HepG2 (cell line): Measurements from ENCODE around the gene TMEM120A. TPM values are rescaled to one million over a fixed set of nuclear protein-coding genes. Genes with fewer than 3 reads are reported as not detected.

Source experiments
- ATAC-seq: fragments of 200-7000 bp; cut with Tn5 transposase; 3 replicates; pipeline ENCODE4 v1.9.1; 2020; ENCODE audit warnings: mild to moderate bottlenecking, moderate library complexity
- Bru-seq: library from RNA; stranded (reverse); fragments of 400-500 nt; gene quantifications from one replicate; lab custom pipeline; 2021; lab: Mats Ljungman, UMichigan
- BruChase-seq, 2 experiments: library from RNA; stranded (reverse); fragments of 400-500 nt; gene quantifications; one replicate each; lab custom pipeline; 2021; lab: Mats Ljungman, UMichigan
- BruUV-seq: library from RNA; stranded (reverse); fragments of 400-500 nt; replicated peaks from 2 replicates; lab custom pipeline; 2021; lab: Mats Ljungman, UMichigan
- CTCF ChIA-PET: fragments of 300-600 bp; formaldehyde crosslinking; extraction: SDS; loops from one replicate; lab custom pipeline; 2021; ENCODE audit warnings: low total read pairs, inconsistent platforms, low intra/inter-chr PET ratio; lab: Yijun Ruan, JAX
- POLR2A ChIA-PET: fragments of 350-600 bp; sonication (Branson Sonifier 250); formaldehyde crosslinking; loops from one replicate; lab custom pipeline; 2020; ENCODE audit warnings: antibody characterized with exemption, inconsistent platforms; lab: Yijun Ruan, JAX
- DNase-seq: peaks from one replicate; pipeline ENCODE4 v3.0.0-alpha.2; 2015; ENCODE audit warnings: low spot score
- FAIRE-seq: peaks from 3 replicates; lab custom pipeline; 2011; peaks lifted over from hg19 to GRCh38; lab: Jason Lieb, UNC
- H2AFZ ChIP-seq: one replicate; pipeline ENCODE4 v1.6.1; 2011; ENCODE audit warnings: low read length, inconsistent platforms
- H3K27ac ChIP-seq: fragments of 300-600 bp; 3 replicates; pipeline ENCODE4 v1.8.0; 2011; ENCODE audit warnings: mixed run types, mild to moderate bottlenecking, mixed read lengths, low read length, inconsistent platforms; ENCODE audit not compliant: insufficient read depth; ENCODE audit errors: extremely low read length
- H3K27me3 ChIP-seq, 2 experiments: fragments of 200-600 bp in 1 of 2; 2 replicates in 1 of 2; 3 replicates in 1 of 2; pipeline versions ENCODE4 v1.6.0 to v1.8.0; 2011; ENCODE audit warnings: low read length in 2 of 2, mild to moderate bottlenecking in 2 of 2, moderate library complexity in 2 of 2, inconsistent platforms in 1 of 2; ENCODE audit not compliant: insufficient read depth in 2 of 2, control insufficient read depth in 1 of 2
- H3K36me3 ChIP-seq, 2 experiments: fragments of 200-600 bp in 1 of 2; replicated peaks in 1 of 2; 2 replicates in 1 of 2; 3 replicates in 1 of 2; pipeline versions ENCODE4 v1.5.1 to v1.8.0; 2011; ENCODE audit warnings: low read length in 2 of 2, inconsistent platforms in 1 of 2; ENCODE audit not compliant: insufficient read depth in 2 of 2, control insufficient read depth in 1 of 2
- H3K4me1 ChIP-seq: 2 replicates; pipeline ENCODE4 v1.5.1; 2012; ENCODE audit warnings: low read length, inconsistent platforms; ENCODE audit not compliant: insufficient read depth
- H3K4me2 ChIP-seq: 2 replicates; pipeline ENCODE4 v1.6.0; 2011; ENCODE audit warnings: low read depth, low read length, inconsistent platforms
- H3K4me3 ChIP-seq, 3 experiments: fragments of 200-600 bp in 1 of 3; sonication (generic), shearing (Covaris generic) in 1 of 3; replicated peaks in 1 of 3; 2 replicates each; pipeline ENCODE4 v1.5.1; 2011 to 2016; ENCODE audit warnings: low read length in 3 of 3, inconsistent platforms in 2 of 3, low read depth in 2 of 3, mild to moderate bottlenecking in 2 of 3, control low read depth in 1 of 3, mixed read lengths in 1 of 3; ENCODE audit not compliant: insufficient read depth in 1 of 3
- H3K79me2 ChIP-seq: one replicate; pipeline ENCODE4 v1.6.1; 2011; ENCODE audit warnings: low read length, inconsistent platforms; ENCODE audit not compliant: insufficient read depth
- H3K9ac ChIP-seq: 2 replicates; pipeline ENCODE4 v1.6.0; 2011; ENCODE audit warnings: mild to moderate bottlenecking, low read depth, low read length, inconsistent platforms; ENCODE audit not compliant: insufficient read depth
- H3K9me3 ChIP-seq: 2 replicates; pipeline ENCODE4 v1.5.1; 2012; ENCODE audit warnings: mild to moderate bottlenecking, low read length
- H4K20me1 ChIP-seq: 2 replicates; pipeline ENCODE4 v1.6.0; 2011; ENCODE audit warnings: inconsistent platforms, mild to moderate bottlenecking, low read length, moderate library complexity; ENCODE audit not compliant: insufficient read depth
- ELF3 ChIP-seq: IDR thresholded peaks from 2 replicates; pipeline ENCODE4 v1.6.1; 2016; ENCODE audit warnings: missing genetic modification reagents, missing compliant biosample characterization
- FOXO4 ChIP-seq: sonication (generic); formaldehyde crosslinking; conservative IDR thresholded peaks from 2 replicates; pipeline ENCODE4 v1.8.1; 2023; ENCODE audit warnings: missing genetic modification reagents
- MAFF ChIP-seq: IDR thresholded peaks from 2 replicates; pipeline ENCODE4 v1.6.1; 2011; ENCODE audit warnings: low read depth, low read length, improper control_type of control experiment
- MYC ChIP-seq: sonication (generic); formaldehyde crosslinking; IDR thresholded peaks from 2 replicates; pipeline ENCODE4 v1.9.0; 2021; ENCODE audit warnings: missing genetic modification reagents, borderline replicate concordance
- NR2F6 ChIP-seq, 2 experiments: IDR thresholded peaks; 2 replicates each; pipeline ENCODE4 v1.6.1; 2016; ENCODE audit warnings: antibody characterized with exemption in 1 of 2, mild to moderate bottlenecking in 1 of 2
- RARA ChIP-seq: IDR thresholded peaks from 2 replicates; pipeline ENCODE4 v1.6.1; 2016; ENCODE audit warnings: missing genetic modification reagents, missing compliant biosample characterization
- TAF15 ChIP-seq: fragments of 200-400 bp; formaldehyde crosslinking; IDR thresholded peaks from one replicate; pipeline ENCODE4 v1.6.1; 2018; ENCODE audit warnings: mild to moderate bottlenecking, low read depth, low read length; ENCODE audit not compliant: poor library complexity, severe bottlenecking
- YEATS2 ChIP-seq: sonication (generic); formaldehyde crosslinking; IDR thresholded peaks from 2 replicates; pipeline ENCODE4 v1.4.0; 2020; ENCODE audit warnings: missing genetic modification reagents, borderline replicate concordance
- ZNF619 ChIP-seq: sonication (generic); formaldehyde crosslinking; IDR thresholded peaks from 2 replicates; pipeline ENCODE4 v1.4.0; 2020; ENCODE audit warnings: mild to moderate bottlenecking, missing genetic modification reagents
- ZNF891 ChIP-seq: sonication (generic); formaldehyde crosslinking; IDR thresholded peaks from 2 replicates; pipeline ENCODE4 v1.5.0; 2020; ENCODE audit warnings: mild to moderate bottlenecking, missing genetic modification reagents
- WGBS: methylation state at CpG from one replicate; pipeline ENCODE4 v1.1.6; 2017; ENCODE audit warnings: low lambda C conversion rate; 5-methylcytosine and 5-hydroxymethylcytosine counted together
- in situ Hi-C: cut with HindIII; loops from 2 replicates; pipeline ENCODE4 v1.10.0; 2017; ENCODE audit warnings: low pct_unique_long_range_greater_than_20kb; ENCODE audit not compliant: extremely low pct_ligation_motif_present
- intact Hi-C: fragments of 100-400 bp; cut with micrococcal nuclease; formaldehyde crosslinking; loops from one replicate; pipeline ENCODE4 v1.10.0; 2022; ENCODE audit not compliant: unreplicated experiment
- long read RNA-seq, 2 experiments: library from RNA in 1 of 2; library from polyadenylated mRNA in 1 of 2; stranded (forward) in 1 of 2; unstranded in 1 of 2; transcript quantifications; one replicate each; pipeline ENCODE4 v2.0.0, GENCODE V29; 2019 to 2022
- polyA minus RNA-seq, 3 experiments: library from RNA; depleted of rRNA, polyadenylated mRNA; stranded (reverse); fragments of >200 nt; gene quantifications; 2 replicates each; pipeline ENCODE4 v1.2.3, GENCODE V29; 2011; ENCODE audit warnings: low replicate concordance in 1 of 3
- polyA plus RNA-seq, 8 experiments: library from polyadenylated mRNA; depleted of rRNA in 3 of 8; stranded (reverse) in 7 of 8; unstranded in 1 of 8; fragments of >200 nt; fragmentation: Illumina TruSeq in 4 of 8; extraction: Trizol in 4 of 8; gene quantifications; 2 replicates each; pipeline versions ENCODE4 v1.2.1 to v1.2.3, GENCODE V29; 2011 to 2016; ENCODE audit warnings: low read depth in 4 of 8, missing spikeins in 1 of 8, mixed read lengths in 1 of 8; ENCODE audit not compliant: insufficient read depth in 1 of 8
- total RNA-seq, 5 experiments: library from RNA; depleted of rRNA; stranded (reverse); fragments of >200 nt; fragmentation: Illumina TruSeq; extraction: Trizol; gene quantifications; 2 replicates each; pipeline ENCODE4 v1.2.3, GENCODE V29; 2016; ENCODE audit warnings: low read depth in 1 of 5
- TF ChIP-seq, protein P1 (sequence below): sonication (generic); formaldehyde crosslinking; IDR thresholded peaks from 2 replicates; pipeline ENCODE4 v1.4.0; 2020; ENCODE audit warnings: missing genetic modification reagents
- TF ChIP-seq, protein P2 (sequence below): sonication (generic); formaldehyde crosslinking; IDR thresholded peaks from 2 replicates; pipeline ENCODE4 v1.8.0; 2022; ENCODE audit warnings: missing genetic modification reagents, mild to moderate bottlenecking, inconsistent platforms, borderline replicate concordance
- TF ChIP-seq, protein P3 (sequence below): IDR thresholded peaks from 2 replicates; pipeline ENCODE4 v1.6.1; 2012; ENCODE audit warnings: inconsistent platforms

TMEM120A gene
- total RNA-seq (2016; rRNA removed; fragmentation: Illumina TruSeq; extraction: Trizol) (22.9 and 40.3 TPM in 2 replicates), polyA plus RNA-seq (2011; rRNA removed) (102 and 116 TPM in 2 replicates), polyA minus RNA-seq (2011; rRNA and poly(A)+ RNA removed; ENCODE audit: low replicate concordance) (97.0 and 238 TPM in 2 replicates), Bru-seq, nascent RNA (percentile 59 among the genes with signal in this experiment), BruChase-seq, experiment 1, labeled RNA remaining after a 6-hour chase (percentile 79 among the genes with signal in this experiment), BruChase-seq, experiment 2, labeled RNA remaining after a 2-hour chase (percentile 70 among the genes with signal in this experiment)
- total RNA-seq (2016; cell fraction: cytosol; rRNA removed; fragmentation: Illumina TruSeq; extraction: Trizol; ENCODE audit: low read depth), result 31.6 and 36.7 TPM in 2 replicates
- total RNA-seq (2016; cell fraction: insoluble cytoplasmic fraction; rRNA removed; fragmentation: Illumina TruSeq; extraction: Trizol), result 26.0 and 40.4 TPM in 2 replicates
- total RNA-seq (2016; cell fraction: membrane; rRNA removed; fragmentation: Illumina TruSeq; extraction: Trizol), result 34.6 and 34.8 TPM in 2 replicates
- 31.7 and 39.9 TPM in 2 replicates for total RNA-seq (2016; cell fraction: nucleus; rRNA removed; fragmentation: Illumina TruSeq; extraction: Trizol)
- 81.9 and 91.9 TPM in 2 replicates for polyA plus RNA-seq (2011; cell fraction: cytosol; rRNA removed)
- 76.1 and 77.6 TPM in 2 replicates for polyA plus RNA-seq (2011; cell fraction: nucleus; rRNA removed)
- polyA plus RNA-seq (2012), result 41.2 and 57.5 TPM in 2 replicates
- polyA plus RNA-seq (2016; cell fraction: cytosol; fragmentation: Illumina TruSeq; extraction: Trizol; ENCODE audit: low read depth), result 78.5 and 88.6 TPM in 2 replicates
- polyA plus RNA-seq (2016; cell fraction: insoluble cytoplasmic fraction; fragmentation: Illumina TruSeq; extraction: Trizol; ENCODE audit: low read depth), result 64.8 and 69.3 TPM in 2 replicates
- polyA plus RNA-seq (2016; cell fraction: membrane; fragmentation: Illumina TruSeq; extraction: Trizol; ENCODE audit: low read depth), result 81.3 and 84.7 TPM in 2 replicates
- 144 and 149 TPM in 2 replicates for polyA plus RNA-seq (2016; cell fraction: nucleus; fragmentation: Illumina TruSeq; extraction: Trizol; ENCODE audit: insufficient read depth, low read depth)
- polyA minus RNA-seq (2011; cell fraction: cytosol; rRNA and poly(A)+ RNA removed), result 32.4 and 39.8 TPM in 2 replicates
- 15.5 and 22.4 TPM in 2 replicates for polyA minus RNA-seq (2011; cell fraction: nucleus; rRNA and poly(A)+ RNA removed)
- long read RNA-seq, experiment 1, transcript TMEM120A-204 (11 exons, 1,352 nt), result minor isoform, 5 of 106 reads
- long read RNA-seq, experiment 1, transcript TMEM120A-214 (12 exons, 1,456 nt), result major isoform, 55 of 106 reads
- long read RNA-seq, experiment 1, transcript TMEM120A-203 (12 exons, 1,161 nt), result minor isoform, 9 of 106 reads
- long read RNA-seq, experiment 1, partial matches to known transcripts, result 14 of 106 reads
- long read RNA-seq, experiment 1, other reads (novel, unspliced or antisense), result 23 of 106 reads
- long read RNA-seq, experiment 2, transcript TMEM120A-210 (2 exons, 610 nt), result minor isoform, 7 of 147 reads
- long read RNA-seq, experiment 2, transcript TMEM120A-203 (12 exons, 1,161 nt), result minor isoform, 5 of 147 reads
- long read RNA-seq, experiment 2, transcript TMEM120A-214 (12 exons, 1,456 nt), result major isoform, 83 of 147 reads
- long read RNA-seq, experiment 2, partial matches to known transcripts, result 16 of 147 reads
- long read RNA-seq, experiment 2, other reads (novel, unspliced or antisense), result 29 of 147 reads

DNA sequence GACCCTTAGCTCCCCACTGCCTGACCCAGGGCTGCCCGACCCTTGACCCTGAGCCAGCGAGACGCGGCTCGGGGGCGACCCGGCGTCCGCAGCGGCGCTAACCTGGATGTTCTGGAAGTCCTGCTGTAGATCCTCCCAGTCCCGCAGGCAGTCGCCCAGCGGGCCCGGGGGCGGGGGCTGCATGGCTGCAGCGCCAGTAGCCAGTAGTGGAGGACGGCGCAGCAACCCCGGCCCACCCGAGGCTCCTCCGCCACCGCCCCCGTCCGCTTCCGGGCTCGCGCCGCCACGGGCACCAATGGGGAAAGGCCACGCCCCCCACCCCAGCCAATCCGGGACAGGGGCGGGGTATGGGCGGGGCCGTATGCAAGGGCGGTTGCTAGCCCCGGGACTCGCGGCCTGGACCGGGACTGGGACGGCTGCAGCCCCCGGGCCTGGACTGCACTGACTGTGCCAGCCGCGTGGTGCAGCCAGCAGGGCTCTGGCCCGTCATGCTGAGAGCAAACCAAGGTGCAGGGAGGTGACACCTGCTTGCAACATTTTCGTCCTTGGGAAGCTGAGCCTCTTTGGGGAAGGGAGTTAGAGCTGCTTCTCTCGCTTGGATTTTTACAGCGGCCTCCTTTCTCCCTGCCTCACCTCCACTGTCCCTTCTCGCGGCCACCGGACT is at the start of gene TMEM120A:
Gene TMEM120A (minus strand): TSS at position 208 of the 664 bp plus-strand sequence. CDS start 25 bp downstream, at position 183.
- POLR2A ChIA-PET, result interaction anchor here (0.8 to 2.9 kb wide), 8 partner anchors 10 to 88 kb away, joined by 3 to 26 read pairs (median 6); partner anchors contain the start of genes MDH2, POR and STYXL1
- CTCF ChIA-PET, result no interaction called here
- no peak for TF ChIP-seq ZNF619 (CRISPR knock-in tag)
- TF ChIP-seq NR2F6 (IDR thresholded peaks at IDR 0.05), result peak; percentile 42; the same call in 1 of the 2 replicates
- TF ChIP-seq NR2F6 (CRISPR knock-in tag; IDR thresholded peaks at IDR 0.05), result no peak; the same call in 1 of the 2 replicates
- TF ChIP-seq, protein P1, sequence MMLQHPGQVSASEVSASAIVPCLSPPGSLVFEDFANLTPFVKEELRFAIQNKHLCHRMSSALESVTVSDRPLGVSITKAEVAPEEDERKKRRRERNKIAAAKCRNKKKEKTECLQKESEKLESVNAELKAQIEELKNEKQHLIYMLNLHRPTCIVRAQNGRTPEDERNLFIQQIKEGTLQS, result no peak
- TF ChIP-seq, protein P2, sequence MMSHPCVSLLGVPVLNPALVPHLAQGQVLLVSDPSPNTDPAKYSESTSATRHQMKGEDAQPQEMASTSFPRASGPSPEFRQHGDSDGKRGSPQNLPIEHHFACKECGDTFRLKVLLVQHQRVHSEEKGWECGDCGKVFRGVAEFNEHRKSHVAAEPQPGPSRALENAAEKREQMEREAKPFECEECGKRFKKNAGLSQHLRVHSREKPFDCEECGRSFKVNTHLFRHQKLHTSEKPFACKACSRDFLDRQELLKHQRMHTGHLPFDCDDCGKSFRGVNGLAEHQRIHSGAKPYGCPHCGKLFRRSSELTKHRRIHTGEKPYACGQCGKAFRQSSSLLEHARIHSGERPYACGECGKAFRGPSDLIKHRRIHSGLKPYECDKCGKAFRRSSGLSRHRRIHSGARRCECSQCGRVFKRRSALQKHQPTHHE (CRISPR knock-in tag), result peak; percentile 87; the same call in 1 of the 2 replicates
- peak; percentile 92 for TF ChIP-seq MYC (CRISPR knock-in tag)
- peak; percentile 75; the same call in 1 of the 2 replicates for TF ChIP-seq ZNF891 (CRISPR knock-in tag)
- no peak for TF ChIP-seq FOXO4 (CRISPR knock-in tag)
- TF ChIP-seq ELF3 (CRISPR knock-in tag), result 0 out of 2 replicates have a peak, but pooled peaks have one; percentile 20
- no peak for TF ChIP-seq YEATS2
- TF ChIP-seq MAFF, result no peak
- TF ChIP-seq, protein P3, sequence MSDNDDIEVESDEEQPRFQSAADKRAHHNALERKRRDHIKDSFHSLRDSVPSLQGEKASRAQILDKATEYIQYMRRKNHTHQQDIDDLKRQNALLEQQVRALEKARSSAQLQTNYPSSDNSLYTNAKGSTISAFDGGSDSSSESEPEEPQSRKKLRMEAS, result peak; percentile 88
- 0 out of 2 replicates have a peak, but pooled peaks have one; percentile 4 for TF ChIP-seq RARA
- no peak for TF ChIP-seq TAF15

More for the DNA sequence above, at the start of gene TMEM120A:
- no TSS peak for BruUV-seq
- Histone ChIP-seq H3K9ac (peak within 1 kb of the TSS; percentile 87), H3K27me3 (no peaks in the 10 kb centered on the region), H3K79me2 (peaks cover 2% of the 10 kb centered on the region), H3K36me3 (peaks cover 0 to 11% of the 10 kb centered on the region in 2 experiments; a peak in 2 of 5 replicates), H3K9me3 (no peaks in the 10 kb centered on the region), H3K27ac (peak within 1 kb of the TSS; percentile 97), H3K4me3 (peak within 1 kb of the TSS; percentile 88 to 98 (median 91)), H2AFZ (no peak within 1 kb of the TSS), H3K4me2 (peak within 1 kb of the TSS; percentile 84), H4K20me1 (no peaks in the 10 kb centered on the region), H3K4me1 (peaks cover 34% of the 10 kb centered on the region)
- ATAC-seq, result peak; percentile 86
- in situ Hi-C loops, result no loop called here
- DNase-seq, result peak; percentile 88
- 20% methylated on average over 4 of the region's 51 CpGs for WGBS
- intact Hi-C loops, result no loop called here
- FAIRE-seq, result peak; percentile 70
